HAP-1 (cell line): ENCODE measurements around the gene PML.
"Not testable (repeated sequence)": the region's sequence is repeated elsewhere in the genome, so short reads cannot be mapped to it uniquely, and the experiment has no call there.

Source experiments
- DNase-seq, 2 experiments: peaks; one replicate each; pipeline ENCODE4 v3.0.0-alpha.2; 2016 to 2020; ENCODE audit warnings: low spot score in 2 of 2
- H3K27me3 ChIP-seq: fragments of 250-450 bp; sonication (Bioruptor Pico); 2 replicates; pipeline ENCODE4 v1.5.1; 2020; ENCODE audit warnings: low read depth, mild to moderate bottlenecking, moderate library complexity
- H3K36me3 ChIP-seq: fragments of 250-450 bp; sonication (Bioruptor Pico); replicated peaks from 2 replicates; pipeline ENCODE4 v1.5.1; 2020; ENCODE audit warnings: mild to moderate bottlenecking
- H3K4me1 ChIP-seq: fragments of 250-450 bp; sonication (Bioruptor Pico); 2 replicates; pipeline ENCODE4 v1.5.1; 2020; ENCODE audit warnings: mild to moderate bottlenecking
- H3K4me3 ChIP-seq: fragments of 250-450 bp; sonication (Bioruptor Pico); 2 replicates; pipeline ENCODE4 v1.5.1; 2020; ENCODE audit warnings: mild to moderate bottlenecking, moderate library complexity
- H3K9me3 ChIP-seq: fragments of 250-450 bp; sonication (Bioruptor Pico); 2 replicates; pipeline ENCODE4 v1.5.1; 2020; ENCODE audit warnings: mild to moderate bottlenecking, moderate library complexity
- in situ Hi-C: fragments of 300-500 bp; cut with MboI; formaldehyde crosslinking; loops from 3 replicates; pipeline ENCODE4 v1.14.3; 2020; ENCODE audit warnings: low sequenced_read_pairs, inconsistent platforms, mixed read lengths

PML gene

GRCh38 chr15:74096753-74097474, 102.4 kb downstream of the PML start:
- H3K27me3 ChIP-seq, H3K4me1 ChIP-seq, H3K9me3 ChIP-seq, H3K36me3 ChIP-seq, in situ Hi-C loops, H3K4me3 ChIP-seq, DNase-seq: not testable (repeated sequence)
